Epithelial cell of proximal tubule (primary cell): ENCODE results near the gene KRTAP4-12. TPM values are rescaled to one million over a fixed set of nuclear protein-coding genes. Genes with fewer than 3 reads are reported as not detected.
"Not testable (repeated sequence)": the region's sequence is repeated elsewhere in the genome, so short reads cannot be mapped to it uniquely, and the experiment has no call there.

Experiments used
- DNase-seq: peaks from one replicate; pipeline ENCODE4 v3.0.0-alpha.2; 2011; ENCODE audit warnings: low read depth
- H3K4me3 ChIP-seq: 2 replicates; pipeline ENCODE4 v1.5.1; 2011; ENCODE audit warnings: low read depth, mild to moderate bottlenecking, low read length
- CTCF ChIP-seq: conservative IDR thresholded peaks from 2 replicates; pipeline ENCODE4 v1.5.1; 2012; ENCODE audit warnings: low read depth, mild to moderate bottlenecking, low read length
- total RNA-seq: library from RNA; depleted of rRNA; stranded (reverse); fragments of >200 nt; gene quantifications from 2 replicates; pipeline ENCODE4 v1.2.3, GENCODE V29; 2015

KRTAP4-12 gene
- total RNA-seq, 1 donor from 2014 or later: not detected

- no peak for TF ChIP-seq CTCF
- H3K4me3 ChIP-seq: no peak overlapping the region
- no peak for DNase-seq
These were observed 27.9 kb downstream of the KRTAP4-12 start for GRCh38 chr17:41096055-41096454.

GRCh38 chr17:41088760-41089352, 35.1 kb downstream of the KRTAP4-12 start:
- H3K4me3 ChIP-seq, DNase-seq: not testable (repeated sequence)

GRCh38 chr17:41084100-41084856, 39.7 kb downstream of the KRTAP4-12 start, which contains the start of gene KRTAP4-7:
TSS of gene KRTAP4-7 (plus strand) at chr17:41084150. CDS start at chr17:41084207, 57 bp downstream.
- not testable (repeated sequence) for H3K4me3 ChIP-seq, DNase-seq

- not testable (repeated sequence) for DNase-seq, H3K4me3 ChIP-seq
These were observed 40.6 kb downstream of the KRTAP4-12 start for GRCh38 chr17:41083427-41083826.

- DNase-seq: no peak
- no peak for TF ChIP-seq CTCF
- no peak overlapping the region for H3K4me3 ChIP-seq
These were observed 41.4 kb downstream of the KRTAP4-12 start for GRCh38 chr17:41082626-41083025.

GRCh38 chr17:41076788-41077187, 47.2 kb downstream of the KRTAP4-12 start:
- DNase-seq: no peak
- no peak overlapping the region for H3K4me3 ChIP-seq
- no peak for TF ChIP-seq CTCF

- DNase-seq: no peak
- no peak for TF ChIP-seq CTCF
- no peak overlapping the region for H3K4me3 ChIP-seq
These were observed 50.3 kb downstream of the KRTAP4-12 start for GRCh38 chr17:41073676-41074075.

Other genes starting within 250 kb of the KRTAP4-12 start
- not detected in 2 replicates for gene KRT20, start 238.9 kb downstream of the KRTAP4-12 start, total RNA-seq
- 13.4 and 17.1 TPM in 2 replicates for gene KRT23, start 186.5 kb downstream of the KRTAP4-12 start, total RNA-seq
- not detected in 2 replicates for gene KRT39, start 157.2 kb downstream of the KRTAP4-12 start, total RNA-seq
- not detected in 2 replicates for gene KRT40, start 139.9 kb downstream of the KRTAP4-12 start, total RNA-seq
- gene KRTAP3-3, start 130.0 kb downstream of the KRTAP4-12 start, total RNA-seq: not detected in 2 replicates
- gene KRTAP3-2, start 124.3 kb downstream of the KRTAP4-12 start, total RNA-seq: not detected in 2 replicates
- not detected in 2 replicates for gene KRTAP3-1, start 115.1 kb downstream of the KRTAP4-12 start, total RNA-seq
- not detected in 2 replicates for gene KRTAP1-5, start 97.0 kb downstream of the KRTAP4-12 start, total RNA-seq
- gene KRTAP1-4, start 94.0 kb downstream of the KRTAP4-12 start, total RNA-seq: not detected in 2 replicates
- gene KRTAP1-3, start 89.3 kb downstream of the KRTAP4-12 start, total RNA-seq: not detected in 2 replicates
- not detected in 2 replicates for gene KRTAP1-1, start 82.7 kb downstream of the KRTAP4-12 start, total RNA-seq
- gene KRTAP2-1, start 76.9 kb downstream of the KRTAP4-12 start, total RNA-seq: not detected in 2 replicates
- not detected in 2 replicates for gene KRTAP2-2, start 69.0 kb downstream of the KRTAP4-12 start, total RNA-seq
- gene KRTAP2-3, start 64.1 kb downstream of the KRTAP4-12 start, total RNA-seq: 11.6 and 26.7 TPM in 2 replicates
- not detected in 2 replicates for gene KRTAP2-4, start 58.3 kb downstream of the KRTAP4-12 start, total RNA-seq
- gene KRTAP4-7, start 40.0 kb downstream of the KRTAP4-12 start, total RNA-seq: not detected in 2 replicates
- gene KRTAP4-8, start 26.0 kb downstream of the KRTAP4-12 start, total RNA-seq: not detected in 2 replicates
- not detected in 2 replicates for gene KRTAP4-16, start 22.0 kb downstream of the KRTAP4-12 start, total RNA-seq
- 0.58 TPM in 1 of 2 replicates, not detected in the other for gene KRTAP4-9, start 18.8 kb downstream of the KRTAP4-12 start, total RNA-seq
- not detected in 2 replicates for gene KRTAP4-11, start 5.8 kb downstream of the KRTAP4-12 start, total RNA-seq
- not detected in 2 replicates for gene KRTAP4-6, start 16.4 kb upstream of the KRTAP4-12 start, total RNA-seq
- gene KRTAP4-5, start 25.6 kb upstream of the KRTAP4-12 start, total RNA-seq: not detected in 2 replicates
- gene KRTAP4-4, start 36.6 kb upstream of the KRTAP4-12 start, total RNA-seq: not detected in 2 replicates
- not detected in 2 replicates for gene KRTAP4-3, start 44.0 kb upstream of the KRTAP4-12 start, total RNA-seq
- gene KRTAP4-2, start 54.0 kb upstream of the KRTAP4-12 start, total RNA-seq: not detected in 2 replicates
- gene KRTAP4-1, start 60.7 kb upstream of the KRTAP4-12 start, total RNA-seq: not detected in 2 replicates
- gene KRTAP9-1, start 65.7 kb upstream of the KRTAP4-12 start, total RNA-seq: not detected in 2 replicates
- not detected in 2 replicates for gene KRTAP9-2, start 102.5 kb upstream of the KRTAP4-12 start, total RNA-seq
- not detected in 2 replicates for gene KRTAP9-3, start 108.3 kb upstream of the KRTAP4-12 start, total RNA-seq
- not detected in 2 replicates for gene KRTAP9-8, start 113.8 kb upstream of the KRTAP4-12 start, total RNA-seq
- gene KRTAP9-4, start 125.5 kb upstream of the KRTAP4-12 start, total RNA-seq: not detected in 2 replicates
- not detected in 2 replicates for gene KRTAP9-9, start 131.2 kb upstream of the KRTAP4-12 start, total RNA-seq
- not detected in 2 replicates for gene KRTAP9-6, start 141.2 kb upstream of the KRTAP4-12 start, total RNA-seq
- not detected in 2 replicates for gene KRTAP9-7, start 151.5 kb upstream of the KRTAP4-12 start, total RNA-seq
- not detected in 2 replicates for gene KRTAP29-1, start 178.7 kb upstream of the KRTAP4-12 start, total RNA-seq
- not detected in 2 replicates for gene KRTAP16-1, start 185.1 kb upstream of the KRTAP4-12 start, total RNA-seq
- not detected in 2 replicates for gene KRTAP17-1, start 191.5 kb upstream of the KRTAP4-12 start, total RNA-seq
- gene KRT33A, start 226.6 kb upstream of the KRTAP4-12 start, total RNA-seq: not detected in 2 replicates
- gene KRT33B, start 245.6 kb upstream of the KRTAP4-12 start, total RNA-seq: 0.29 TPM in 2 replicates